ENCODE data around the gene LARGE1. TPM values are rescaled to one million over a fixed set of nuclear protein-coding genes. Genes with fewer than 3 reads are reported as not detected.

Gene LARGE1
- total and polyA plus RNA-seq, 9 of the 15 experiments (the other 6 are each of a cell fraction or from before 2014, with no cell fraction given), result 0.01 to 0.66 (median 0.14) TPM; not detected in 2

DNA sequence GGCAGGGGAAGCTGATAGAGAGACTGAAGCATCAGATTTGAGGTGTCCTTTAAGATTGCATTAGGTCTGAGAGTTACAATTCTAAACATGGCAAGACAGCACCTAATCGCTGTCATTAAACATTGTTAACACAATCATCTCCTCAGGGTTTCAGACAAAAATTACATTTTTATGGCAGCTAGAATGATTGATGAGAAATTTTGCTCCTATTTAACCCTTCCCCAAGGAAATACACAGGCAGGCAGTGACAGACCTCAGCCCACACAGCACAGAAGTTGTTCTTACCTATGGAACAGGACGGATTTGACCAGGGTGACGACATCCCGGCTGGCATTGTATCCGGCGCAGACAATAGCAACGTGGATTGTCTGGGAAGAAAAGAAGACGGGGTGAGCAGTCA lies 294.3 kb downstream of the LARGE1 start:
- BruUV-seq (replicated peaks), result no TSS peak
- no peak overlapping the region for H2AFZ ChIP-seq (ENCODE audit: low read depth, low read length)
- ChIA-PET CTCF (ENCODE audit: low intra/inter-chr PET ratio) (no interaction called here), POLR2A (no interaction called here)
- WGBS (ENCODE audit: insufficient coverage, low coverage, missing lambda C conversion rate), result 5% methylated on average over 8 of the region's 8 CpGs
- H3K4me1 ChIP-seq (replicated peaks in 1 of 2; ENCODE audit: control insufficient read depth in 2 of 2, insufficient read depth in 2 of 2, low read length in 2 of 2), result no peaks in the 10 kb centered on the region
- TF ChIP-seq, protein P1, sequence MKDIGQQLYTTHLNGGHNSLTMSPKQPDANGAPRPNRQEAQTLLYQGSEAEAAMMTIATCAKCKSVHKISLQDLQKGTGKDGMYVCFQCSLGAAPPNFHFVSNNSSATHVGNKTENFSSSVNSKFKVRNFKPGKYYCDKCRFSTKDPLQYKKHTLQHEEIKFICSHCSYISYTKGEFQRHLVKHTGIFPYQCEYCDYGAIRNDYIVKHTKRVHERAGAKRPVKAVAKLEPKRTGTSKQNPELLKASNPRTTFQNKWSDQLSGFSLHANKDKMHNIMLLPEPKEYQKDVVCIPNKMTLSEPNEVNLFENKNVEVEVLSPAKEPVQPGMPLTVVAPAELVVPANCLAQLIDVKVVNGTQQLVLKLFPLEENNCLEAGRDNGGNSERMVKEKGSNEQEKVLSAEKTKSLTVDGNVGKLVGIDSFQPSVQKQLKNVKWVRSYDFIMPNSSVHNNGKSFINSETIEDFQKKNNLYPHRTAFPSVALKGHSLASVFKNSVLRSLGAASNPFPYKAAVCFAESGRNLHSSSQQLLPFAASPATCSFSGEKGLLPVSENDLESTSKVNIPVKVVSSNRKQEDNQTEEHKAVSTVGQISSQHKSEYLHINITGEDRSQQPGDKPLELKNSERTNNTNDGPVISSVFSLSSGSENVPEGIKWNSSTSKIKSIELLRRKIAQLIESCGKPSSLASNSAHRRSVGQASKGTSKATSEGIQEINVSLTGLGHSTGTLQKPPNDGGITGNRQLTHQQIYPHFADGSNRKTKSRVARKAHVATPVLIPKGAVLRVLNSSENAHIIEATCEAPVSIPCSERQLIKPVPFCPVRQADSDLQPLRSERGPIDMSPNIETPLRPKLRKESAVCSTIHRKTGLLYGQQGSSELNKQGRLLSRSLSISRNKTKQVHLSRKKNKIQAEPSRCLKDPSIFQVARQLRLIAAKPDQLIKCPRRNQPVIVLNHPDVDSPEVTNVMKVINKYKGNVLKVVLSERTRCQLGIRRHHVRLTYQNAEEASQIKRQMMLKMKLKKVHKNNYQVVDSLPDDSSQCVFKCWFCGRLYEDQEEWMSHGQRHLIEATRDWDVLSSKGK (CRISPR knock-in tag; IDR thresholded peaks at IDR 0.05), result no peak
- no peak for TF ChIP-seq BRF1 (IDR thresholded peaks at IDR 0.05; ENCODE audit: borderline replicate concordance, extremely low read depth, insufficient read length)
- DNase-seq (ENCODE audit: extremely low read depth in 1 of 4, low spot score in 3 of 4) (no peak), FAIRE-seq (no peak), ATAC-seq (no peak)
- H3K27me3 ChIP-seq (ENCODE audit: control insufficient read depth in 2 of 2, insufficient read depth in 2 of 2, low read length in 2 of 2), result no peaks in the 10 kb centered on the region
- no peak overlapping the region for H3K27ac ChIP-seq (ENCODE audit: extremely low read depth, low read depth, low read length)
- no peaks in the 10 kb centered on the region for H4K20me1 ChIP-seq (replicated peaks; ENCODE audit: control insufficient read depth, insufficient read depth, low read length)
- in situ Hi-C loops (cut with MboI), result no loop called here
- H3K9me3 ChIP-seq (replicated peaks; ENCODE audit: control insufficient read depth, insufficient read depth, low read depth, low read length), result no peaks in the 10 kb centered on the region
- H3K9ac ChIP-seq (ENCODE audit: insufficient read depth in 1 of 2, low read depth in 2 of 2, low read length in 2 of 2), result no peak overlapping the region
- no peak overlapping the region for H3K4me3 ChIP-seq
- no peaks in the 10 kb centered on the region for H3K9me1 ChIP-seq (ENCODE audit: control insufficient read depth, insufficient read depth, low read length)
- H3K36me3 ChIP-seq (ENCODE audit: control insufficient read depth, insufficient read depth, low read length), result no peaks in the 10 kb centered on the region
- H3K79me2 ChIP-seq (ENCODE audit: control insufficient read depth, insufficient read depth, low read length), result no peaks in the 10 kb centered on the region
- intact Hi-C loops (cut with micrococcal nuclease), result no loop called here
- H3K4me2 ChIP-seq (ENCODE audit: insufficient read depth, low read length), result no peak overlapping the region

DNA sequence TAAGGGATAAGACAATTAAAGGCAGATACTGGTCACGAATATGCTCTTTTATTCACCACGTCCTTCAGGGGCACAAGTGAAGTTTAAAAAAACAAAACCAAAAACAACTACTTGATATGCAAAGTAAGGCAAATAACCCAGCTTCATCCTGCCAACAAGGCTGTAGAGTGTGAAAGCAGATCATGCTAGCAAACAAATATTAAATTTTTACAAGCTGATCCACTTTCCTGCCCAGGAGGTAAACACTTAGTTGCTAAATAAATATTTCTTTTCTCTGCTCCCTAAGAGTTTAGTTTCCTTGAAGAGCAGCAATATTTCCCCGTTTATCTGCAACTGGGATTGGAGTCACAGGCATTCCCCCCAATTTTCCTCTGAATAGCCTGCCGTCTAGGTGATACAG lies 300.2 kb downstream of the LARGE1 start:
- FAIRE-seq, result no peak
- intact Hi-C loops (cut with micrococcal nuclease), result no loop called here
- H3K27ac ChIP-seq (ENCODE audit: extremely low read depth, low read depth, low read length), result no peak overlapping the region
- no peaks in the 10 kb centered on the region for H3K9me3 ChIP-seq (replicated peaks; ENCODE audit: control insufficient read depth, insufficient read depth, low read depth, low read length)
- H3K4me1 ChIP-seq (replicated peaks in 1 of 2; ENCODE audit: control insufficient read depth in 2 of 2, insufficient read depth in 2 of 2, low read length in 2 of 2), result no peaks in the 10 kb centered on the region
- BruUV-seq (replicated peaks), result no TSS peak
- H3K9me1 ChIP-seq (ENCODE audit: control insufficient read depth, insufficient read depth, low read length), result no peaks in the 10 kb centered on the region
- no peak overlapping the region for H3K9ac ChIP-seq (ENCODE audit: insufficient read depth in 1 of 2, low read depth in 2 of 2, low read length in 2 of 2)
- H3K79me2 ChIP-seq (ENCODE audit: control insufficient read depth, insufficient read depth, low read length), result no peaks in the 10 kb centered on the region
- H3K4me3 ChIP-seq, result no peak overlapping the region
- H2AFZ ChIP-seq (ENCODE audit: low read depth, low read length), result no peak overlapping the region
- in situ Hi-C loops (cut with MboI), result no loop called here
- H3K36me3 ChIP-seq (ENCODE audit: control insufficient read depth, insufficient read depth, low read length), result no peaks in the 10 kb centered on the region
- POLR2A ChIA-PET, result no interaction called here
- 2% methylated on average over 4 of the region's 4 CpGs for WGBS (ENCODE audit: insufficient coverage, low coverage, missing lambda C conversion rate)
- DNase-seq (ENCODE audit: extremely low read depth in 1 of 4, low spot score in 3 of 4), result no peak
- no peaks in the 10 kb centered on the region for H3K27me3 ChIP-seq (ENCODE audit: control insufficient read depth in 2 of 2, insufficient read depth in 2 of 2, low read length in 2 of 2)
- ATAC-seq, result no peak
- CTCF ChIA-PET (ENCODE audit: low intra/inter-chr PET ratio), result no interaction called here
- H4K20me1 ChIP-seq (replicated peaks; ENCODE audit: control insufficient read depth, insufficient read depth, low read length), result no peaks in the 10 kb centered on the region
- H3K4me2 ChIP-seq (ENCODE audit: insufficient read depth, low read length), result no peak overlapping the region
- no peak for TF ChIP-seq BHLHE40 (IDR thresholded peaks at IDR 0.05; ENCODE audit: low read length)
- TF ChIP-seq ZNF3 (CRISPR knock-in tag; IDR thresholded peaks at IDR 0.05), result no peak
- no peak for TF ChIP-seq GABPA (tag; conservative IDR thresholded peaks at IDR 0.05; ENCODE audit: low read depth)
- TF ChIP-seq, protein P2, sequence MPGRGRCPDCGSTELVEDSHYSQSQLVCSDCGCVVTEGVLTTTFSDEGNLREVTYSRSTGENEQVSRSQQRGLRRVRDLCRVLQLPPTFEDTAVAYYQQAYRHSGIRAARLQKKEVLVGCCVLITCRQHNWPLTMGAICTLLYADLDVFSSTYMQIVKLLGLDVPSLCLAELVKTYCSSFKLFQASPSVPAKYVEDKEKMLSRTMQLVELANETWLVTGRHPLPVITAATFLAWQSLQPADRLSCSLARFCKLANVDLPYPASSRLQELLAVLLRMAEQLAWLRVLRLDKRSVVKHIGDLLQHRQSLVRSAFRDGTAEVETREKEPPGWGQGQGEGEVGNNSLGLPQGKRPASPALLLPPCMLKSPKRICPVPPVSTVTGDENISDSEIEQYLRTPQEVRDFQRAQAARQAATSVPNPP (IDR thresholded peaks at IDR 0.05; ENCODE audit: borderline replicate concordance, insufficient read depth, insufficient read length), result no peak
- TF ChIP-seq ZNF384 (IDR thresholded peaks at IDR 0.05; ENCODE audit: low read depth, low read length), result no peak
- no peak for TF ChIP-seq ZNF431 (CRISPR knock-in tag; IDR thresholded peaks at IDR 0.05)
- no peak for TF ChIP-seq SREBF1 (IDR thresholded peaks at IDR 0.05; ENCODE audit: borderline replicate concordance, low read depth, low read length)
- TF ChIP-seq, protein P3, sequence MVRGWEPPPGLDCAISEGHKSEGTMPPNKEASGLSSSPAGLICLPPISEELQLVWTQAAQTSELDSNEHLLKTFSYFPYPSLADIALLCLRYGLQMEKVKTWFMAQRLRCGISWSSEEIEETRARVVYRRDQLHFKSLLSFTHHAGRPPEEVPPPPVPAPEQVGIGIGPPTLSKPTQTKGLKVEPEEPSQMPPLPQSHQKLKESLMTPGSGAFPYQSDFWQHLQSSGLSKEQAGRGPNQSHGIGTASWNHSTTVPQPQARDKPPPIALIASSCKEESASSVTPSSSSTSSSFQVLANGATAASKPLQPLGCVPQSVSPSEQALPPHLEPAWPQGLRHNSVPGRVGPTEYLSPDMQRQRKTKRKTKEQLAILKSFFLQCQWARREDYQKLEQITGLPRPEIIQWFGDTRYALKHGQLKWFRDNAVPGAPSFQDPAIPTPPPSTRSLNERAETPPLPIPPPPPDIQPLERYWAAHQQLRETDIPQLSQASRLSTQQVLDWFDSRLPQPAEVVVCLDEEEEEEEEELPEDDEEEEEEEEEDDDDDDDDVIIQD (CRISPR knock-in tag; IDR thresholded peaks at IDR 0.05), result no peak

All from K562 (cell line).